IPS DF 19.7 (cell line): ENCODE data around the gene ATF5.
"Not testable (repeated sequence)": the region's sequence is repeated elsewhere in the genome, so short reads cannot be mapped to it uniquely, and the experiment has no call there.

Experiments used
- DNase-seq: peaks from one replicate; pipeline ENCODE4 v3.0.0-alpha.2; 2013; ENCODE audit warnings: low read depth, low spot score

ATF5 gene

DNA sequence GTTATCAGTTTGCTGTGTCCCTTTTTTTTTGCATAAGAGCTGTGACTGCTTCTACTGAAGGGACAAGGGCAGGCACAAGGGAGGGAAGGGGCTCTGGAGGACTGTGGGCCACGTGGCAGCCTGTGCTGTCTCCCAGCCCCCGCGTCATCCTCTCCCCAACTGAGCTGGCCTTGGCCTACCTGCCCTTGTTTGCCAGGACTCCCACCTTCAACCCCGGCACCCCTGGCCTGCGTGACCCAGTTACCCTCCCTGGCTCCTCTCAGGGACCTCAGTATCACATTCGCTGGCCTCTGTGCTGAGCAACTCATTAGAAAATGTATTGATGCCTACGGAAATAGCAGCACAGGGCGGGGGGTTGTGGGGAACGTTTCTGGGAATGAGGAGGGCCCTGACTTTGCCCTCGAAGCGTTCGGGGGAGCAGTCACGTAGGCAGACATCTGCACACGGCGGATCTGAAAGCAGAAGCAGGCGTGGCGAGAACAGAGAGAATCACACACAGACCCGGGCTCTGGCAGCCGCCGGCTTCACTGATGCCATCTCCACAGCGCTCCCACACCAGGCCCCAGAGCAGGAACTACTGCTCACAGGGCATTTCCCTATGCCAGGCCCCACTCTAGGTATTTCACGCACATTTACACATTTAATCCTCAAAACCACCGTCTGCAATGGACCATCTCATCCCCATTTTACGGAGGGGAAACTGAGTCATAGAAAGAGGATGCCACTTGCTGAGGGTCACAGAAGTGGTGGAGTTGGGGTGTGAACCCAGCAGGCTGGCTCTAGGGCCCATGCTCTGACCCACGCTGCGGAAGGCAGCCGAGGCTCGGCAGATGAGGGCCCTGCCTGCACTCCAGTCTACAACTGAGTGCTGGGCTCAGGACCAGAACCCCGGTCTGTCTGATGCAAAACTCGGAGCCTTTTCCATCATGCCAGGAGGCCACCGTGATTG, 5.7 kb upstream of the ATF5 start:
- no peak for DNase-seq

DNA sequence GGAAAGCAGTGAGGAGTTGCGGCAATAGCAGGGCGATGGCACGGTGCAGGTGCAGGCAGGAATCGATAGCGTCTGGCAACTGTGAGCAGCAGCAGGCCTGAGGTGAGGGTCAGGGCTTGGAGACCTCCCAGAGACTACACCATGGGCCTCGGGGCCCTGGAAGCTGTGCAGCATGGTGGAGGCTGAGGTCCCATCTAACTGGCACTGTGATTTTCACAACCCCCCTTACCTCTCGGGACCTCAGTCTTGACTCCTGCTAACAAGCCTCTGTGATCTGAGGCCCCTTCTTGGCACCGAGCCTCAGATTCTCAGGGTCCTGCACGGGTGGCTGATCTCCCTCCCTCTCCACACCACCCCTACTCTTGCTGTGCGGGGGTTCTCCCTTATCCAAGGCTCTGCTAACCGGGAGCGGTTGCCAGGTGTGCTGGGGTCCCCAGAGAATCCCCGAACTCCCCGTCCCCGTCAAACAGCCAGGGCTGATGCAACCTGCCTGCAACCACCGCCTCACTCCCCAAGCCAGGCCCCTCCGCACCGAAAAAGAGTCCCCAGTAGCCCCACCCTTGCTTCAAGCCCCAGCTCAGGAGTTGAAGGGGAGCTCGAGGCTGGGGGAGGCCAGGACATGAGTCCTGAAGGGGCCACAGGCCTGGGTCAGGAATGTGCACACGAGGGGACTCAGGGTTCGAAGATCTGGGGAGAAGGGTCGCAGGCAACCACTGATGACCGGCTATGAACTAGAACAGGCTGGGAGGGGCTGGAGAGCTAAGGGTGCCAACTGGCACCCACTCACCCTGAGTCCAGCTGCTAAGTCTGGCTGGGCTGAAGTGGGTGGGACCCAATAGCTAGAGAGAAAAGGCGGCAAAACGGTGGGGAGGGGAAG, 4.8 kb upstream of the ATF5 start:
- no peak for DNase-seq

DNA sequence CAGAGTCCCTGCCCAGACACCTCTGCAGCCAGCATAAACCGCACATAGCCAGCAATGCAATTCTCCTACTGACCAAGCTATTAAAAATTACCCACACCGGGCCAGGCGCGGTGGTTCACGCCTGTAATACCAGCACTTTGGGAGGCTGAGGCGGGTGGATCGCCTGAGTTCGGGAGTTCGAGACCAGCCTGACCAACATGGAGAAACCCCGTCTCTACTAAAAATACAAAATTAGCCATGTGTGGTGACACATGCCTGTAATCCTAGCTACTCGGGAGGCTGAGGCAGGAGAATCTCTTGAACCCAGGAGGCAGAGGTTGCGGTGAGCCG, 4.2 kb upstream of the ATF5 start:
- DNase-seq = not testable (repeated sequence)

DNA sequence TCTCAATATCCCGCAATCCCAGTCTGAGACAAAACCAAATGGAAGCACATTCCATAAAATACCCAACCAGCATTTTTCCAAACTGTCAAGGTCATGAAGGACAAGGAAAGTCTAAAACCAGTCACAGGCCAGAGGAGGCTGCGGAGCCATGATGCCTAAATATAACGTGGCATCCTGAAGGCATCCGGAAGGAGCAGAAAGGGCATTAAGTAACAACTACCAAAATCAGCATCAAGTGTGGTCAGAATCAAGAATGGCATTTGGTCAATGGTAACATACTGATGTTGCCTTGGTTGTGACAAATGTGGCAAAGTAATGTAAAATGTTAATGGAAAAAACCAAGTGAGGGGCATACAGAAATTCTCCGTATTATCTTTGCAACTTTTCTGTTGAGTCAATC, 3.5 kb upstream of the ATF5 start:
- DNase-seq = no peak

DNA sequence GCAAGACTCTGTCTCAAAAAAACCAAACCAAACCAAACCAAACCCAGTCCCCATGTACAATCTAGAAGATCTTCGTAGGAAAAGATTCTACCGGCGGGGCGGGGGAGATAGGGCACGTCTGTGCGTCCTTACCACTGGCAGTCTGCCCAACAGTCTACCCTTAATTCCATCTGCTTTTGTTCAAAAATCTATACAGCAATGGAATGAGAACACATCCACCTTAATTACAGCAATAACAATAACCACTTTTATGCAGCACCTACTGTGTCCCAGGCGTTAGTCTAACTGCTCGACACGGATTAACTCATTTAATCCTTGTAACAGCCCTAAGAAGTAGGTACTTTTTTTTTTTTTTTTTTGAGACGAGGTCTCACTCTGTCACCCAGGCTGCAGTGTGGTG, 2.5 kb upstream of the ATF5 start:
- no peak for DNase-seq

DNA sequence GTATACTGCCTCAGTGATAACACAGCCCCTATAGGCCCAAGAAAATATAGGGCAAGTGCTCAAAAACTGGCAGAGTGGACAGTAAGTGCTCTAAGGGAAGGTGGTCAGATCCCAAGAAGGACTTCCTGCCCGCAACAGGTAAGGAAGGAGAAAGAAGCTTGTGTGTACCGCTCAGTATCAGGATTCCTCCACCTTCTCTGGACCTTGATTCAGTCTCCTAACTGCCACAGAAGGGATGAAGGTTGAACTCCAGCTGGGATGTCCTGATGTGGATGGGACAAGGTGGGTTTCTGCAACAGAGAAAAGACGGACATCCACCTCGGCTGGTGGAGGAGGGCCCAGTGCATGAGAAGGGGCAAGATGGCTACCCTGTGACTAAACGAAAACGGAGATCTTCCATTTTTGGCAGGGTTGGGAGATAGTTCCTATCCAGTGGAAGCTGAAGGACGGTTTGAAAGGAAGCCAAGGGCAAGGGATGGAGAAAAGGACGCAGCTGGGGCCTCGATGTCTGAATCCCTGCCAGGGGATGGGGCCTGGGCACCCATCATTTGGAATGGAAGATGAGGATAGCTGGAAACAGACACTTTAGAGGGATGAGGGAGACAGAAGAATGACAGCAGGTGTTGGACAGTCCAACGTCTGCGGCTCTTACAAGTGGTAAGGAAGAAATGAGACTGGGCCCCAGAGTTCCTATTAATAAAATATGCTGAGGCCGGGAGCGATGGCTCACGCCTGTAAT, 1.3 kb upstream of the ATF5 start:
- no peak for DNase-seq

DNA sequence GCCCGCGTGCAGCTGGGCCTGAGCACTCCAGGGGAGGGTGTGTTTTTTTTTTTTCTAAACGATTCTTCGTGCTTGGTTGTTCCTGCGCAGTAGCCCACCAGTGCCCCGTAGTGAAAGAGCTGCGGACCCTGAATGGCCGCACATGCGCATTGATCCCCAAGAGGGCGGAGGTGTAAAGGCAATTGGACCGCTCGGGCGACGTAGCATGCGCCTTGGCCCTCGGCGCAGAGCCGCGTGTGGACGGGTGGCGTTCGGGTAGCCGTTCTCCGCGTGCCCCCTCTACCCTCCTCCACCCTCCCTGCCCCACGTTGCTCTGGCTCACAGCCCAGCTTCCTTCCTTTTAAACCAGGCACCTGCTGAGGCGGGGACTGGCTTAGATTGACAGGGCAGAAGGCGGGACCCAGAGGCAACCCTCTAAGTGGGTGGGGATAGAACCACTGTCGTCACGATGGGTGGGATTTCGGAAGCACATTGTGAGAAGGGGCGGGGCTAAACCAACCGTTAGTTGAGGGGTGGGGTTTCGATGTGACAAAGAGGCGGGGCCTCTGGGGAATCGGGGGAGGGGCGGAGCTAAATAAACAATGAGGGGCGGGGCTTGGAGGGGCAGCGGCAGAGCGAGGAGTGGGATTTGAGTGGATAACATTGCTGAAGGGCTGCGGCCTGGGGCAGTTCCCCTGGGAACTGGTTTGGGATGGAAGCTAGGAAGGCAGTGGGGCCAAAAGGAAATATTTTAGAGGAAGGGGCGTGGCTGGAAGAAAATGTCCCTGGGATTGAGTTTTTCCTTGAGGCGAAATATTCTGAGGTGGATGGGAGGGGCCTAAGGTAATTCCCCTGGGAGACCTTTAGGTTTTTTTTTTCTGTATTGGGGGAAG, 842 bp downstream of the ATF5 start:
- peak; percentile 75 for DNase-seq

DNA sequence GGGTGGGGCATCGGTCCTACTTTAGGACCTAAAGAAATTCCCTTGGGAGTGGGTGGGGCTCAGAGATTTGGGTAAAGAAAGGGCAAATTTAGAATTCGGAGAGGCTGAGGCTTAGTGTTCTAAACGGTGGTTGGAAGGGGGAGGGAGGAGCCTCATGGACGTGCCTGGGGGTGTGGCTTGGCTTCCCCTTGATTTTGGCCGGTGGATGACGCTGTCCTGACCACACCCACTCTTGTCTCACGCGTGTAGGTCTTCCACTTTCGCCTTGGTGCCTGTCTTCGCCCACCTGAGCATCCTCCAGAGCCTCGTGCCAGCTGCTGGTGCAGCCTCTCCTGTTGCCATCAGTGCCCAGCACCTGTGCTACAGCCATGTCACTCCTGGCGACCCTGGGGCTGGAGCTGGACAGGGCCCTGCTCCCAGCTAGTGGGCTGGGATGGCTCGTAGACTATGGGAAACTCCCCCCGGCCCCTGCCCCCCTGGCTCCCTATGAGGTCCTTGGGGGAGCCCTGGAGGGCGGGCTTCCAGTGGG, 1.5 kb downstream of the ATF5 start:
- DNase-seq = no peak

DNA sequence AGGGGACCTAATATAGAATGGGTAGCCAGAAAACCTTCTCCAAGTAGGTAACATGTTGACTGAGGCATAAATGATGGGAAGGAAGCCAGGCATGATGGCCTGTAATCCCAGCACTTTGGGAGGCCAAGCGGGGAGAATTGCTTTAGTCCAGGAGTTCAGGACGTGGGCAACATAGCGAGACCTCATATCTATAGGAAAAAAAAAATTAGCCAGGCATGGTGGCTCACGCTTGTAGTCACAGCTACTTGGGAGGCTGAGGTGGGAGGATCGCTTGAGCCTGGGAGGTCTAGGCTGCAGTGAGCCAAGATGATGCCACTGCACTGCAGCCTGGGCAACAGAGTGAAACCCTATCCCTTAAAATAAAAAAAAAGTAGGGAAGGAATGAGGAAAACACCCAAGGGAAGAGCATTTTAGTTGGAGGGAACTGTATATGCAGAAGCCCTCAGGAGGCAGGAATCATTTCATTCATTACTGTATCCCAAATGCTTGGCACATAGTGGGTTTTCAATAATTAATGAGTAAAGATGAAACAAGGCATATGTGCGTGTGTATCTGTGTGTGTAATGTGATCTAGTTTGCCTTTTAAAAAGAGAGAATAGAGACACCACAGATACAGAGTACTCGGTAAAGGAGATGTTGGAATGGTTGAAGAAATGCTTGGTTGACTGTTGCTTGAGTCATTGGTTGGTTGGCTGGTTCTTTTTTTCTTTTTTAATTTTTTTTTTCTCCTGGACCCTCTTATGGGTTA, 2.5 kb downstream of the ATF5 start:
- no peak for DNase-seq

DNA sequence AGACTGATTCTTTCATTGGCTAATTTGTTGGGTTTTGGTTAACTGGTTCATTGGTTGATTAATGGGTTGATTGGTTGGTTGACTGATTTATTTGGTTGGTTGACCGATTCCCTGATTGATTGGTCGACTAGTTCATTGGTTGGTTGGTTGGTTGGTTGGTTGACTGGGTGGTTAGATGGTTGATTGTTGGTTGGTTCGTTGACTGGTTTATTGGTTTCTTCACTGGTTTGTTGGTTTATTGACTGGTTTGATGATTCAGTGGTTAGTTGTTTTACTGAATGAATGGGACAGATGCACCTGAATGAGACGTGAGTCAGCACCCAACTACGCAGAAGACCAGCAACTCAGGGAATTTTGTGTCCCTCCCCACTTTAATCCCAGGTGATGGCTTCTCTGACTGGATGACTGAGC, 3.0 kb downstream of the ATF5 start:
- DNase-seq = no peak

DNA sequence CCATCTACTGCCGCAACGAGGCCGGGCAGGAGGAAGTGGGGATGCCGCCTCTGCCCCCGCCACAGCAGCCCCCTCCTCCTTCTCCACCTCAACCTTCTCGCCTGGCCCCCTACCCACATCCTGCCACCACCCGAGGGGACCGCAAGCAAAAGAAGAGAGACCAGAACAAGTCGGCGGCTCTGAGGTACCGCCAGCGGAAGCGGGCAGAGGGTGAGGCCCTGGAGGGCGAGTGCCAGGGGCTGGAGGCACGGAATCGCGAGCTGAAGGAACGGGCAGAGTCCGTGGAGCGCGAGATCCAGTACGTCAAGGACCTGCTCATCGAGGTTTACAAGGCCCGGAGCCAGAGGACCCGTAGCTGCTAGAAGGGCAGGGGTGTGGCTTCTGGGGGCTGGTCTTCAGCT, 3.7 kb downstream of the ATF5 start:
- no peak for DNase-seq

DNA sequence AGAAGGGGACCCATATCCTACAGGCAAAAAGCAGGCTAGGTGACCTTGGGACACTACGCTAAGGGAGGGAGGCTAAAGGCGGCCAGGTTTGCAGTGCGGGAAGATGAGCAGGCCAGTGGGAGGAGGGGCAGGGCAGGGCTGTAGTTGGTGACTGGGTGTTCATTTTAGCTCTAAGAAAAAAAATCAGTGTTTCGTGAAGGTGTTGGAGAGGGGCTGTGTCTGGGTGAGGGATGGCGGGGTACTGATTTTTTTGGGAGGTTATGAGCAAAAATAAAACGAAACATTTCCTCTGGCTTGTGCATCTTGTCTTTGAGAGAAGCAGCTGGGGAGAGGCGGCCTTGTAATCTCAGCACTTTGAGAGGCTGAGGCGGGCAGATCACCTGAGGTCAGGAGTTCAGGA, 4.6 kb downstream of the ATF5 start:
- DNase-seq = no peak

DNA sequence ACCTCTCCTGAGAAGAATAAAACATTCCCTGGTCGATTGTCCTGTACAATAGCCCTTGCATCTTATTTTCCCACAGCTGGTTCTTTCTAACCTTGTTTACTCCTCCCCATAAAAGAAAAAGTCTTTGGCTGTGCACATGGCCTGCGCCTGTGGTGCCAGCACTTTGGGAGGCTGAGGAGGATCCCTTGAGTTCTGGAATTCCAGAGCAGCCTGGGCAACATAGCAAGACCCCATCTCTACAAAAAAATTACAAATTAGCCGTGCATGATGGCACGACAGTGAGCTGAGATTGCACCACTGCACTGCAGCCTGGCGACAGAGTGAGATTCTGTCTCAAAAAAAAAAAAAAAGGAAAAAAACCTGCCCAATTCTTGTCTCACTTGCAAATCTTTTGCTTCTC, 7.5 kb downstream of the ATF5 start:
- no peak for DNase-seq

DNA sequence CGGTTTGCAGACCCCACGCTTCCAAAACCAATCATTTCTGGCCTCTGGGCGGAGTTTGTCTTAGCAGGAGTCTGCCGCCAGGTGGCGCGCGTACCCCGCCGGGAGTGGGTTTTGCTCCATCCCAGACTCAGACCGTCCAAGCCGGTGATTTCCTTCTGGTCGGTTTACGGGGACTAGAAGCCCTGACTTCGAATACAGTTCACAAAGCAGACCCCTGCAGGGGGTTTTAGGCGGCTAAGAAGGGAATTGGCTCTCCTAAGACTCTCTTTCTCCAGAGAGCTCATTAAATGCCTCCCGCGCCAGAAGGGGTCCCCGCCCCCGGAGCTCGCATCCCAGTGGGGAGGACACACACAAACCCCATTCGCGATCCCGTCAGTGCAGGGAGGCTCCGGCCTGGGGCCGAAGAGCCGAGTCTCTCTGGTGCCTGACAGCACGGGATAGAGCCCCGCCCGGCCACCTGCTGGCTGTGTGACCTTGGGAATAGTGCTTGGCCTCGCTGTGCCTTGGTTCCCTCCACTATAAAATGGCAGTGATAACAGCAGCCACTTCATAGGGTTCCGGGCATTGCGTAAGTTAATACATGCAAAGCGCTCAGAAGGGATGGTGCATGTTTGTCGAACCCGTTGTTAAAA, 8.9 kb downstream of the ATF5 start:
- no peak for DNase-seq

DNA sequence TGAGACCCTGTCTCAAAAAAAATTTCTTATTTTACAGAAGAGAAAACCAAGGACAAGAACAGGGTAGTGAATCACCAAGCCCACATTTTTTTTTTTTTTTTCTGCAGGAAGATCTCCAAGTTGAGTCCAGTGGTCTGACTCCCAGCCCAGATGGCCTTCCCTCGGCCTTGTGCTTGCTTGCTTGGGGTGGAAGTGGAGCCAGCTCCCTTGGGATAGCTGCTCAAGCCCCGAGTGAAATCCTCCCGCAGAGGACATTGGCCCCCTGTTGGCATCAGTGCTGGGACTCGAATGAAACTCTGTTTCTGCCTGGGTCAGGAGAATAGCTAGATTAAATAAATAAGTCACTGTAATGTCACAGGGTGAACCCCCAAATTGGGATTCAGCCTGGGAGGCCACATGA, 9.7 kb downstream of the ATF5 start:
- DNase-seq = no peak

DNA sequence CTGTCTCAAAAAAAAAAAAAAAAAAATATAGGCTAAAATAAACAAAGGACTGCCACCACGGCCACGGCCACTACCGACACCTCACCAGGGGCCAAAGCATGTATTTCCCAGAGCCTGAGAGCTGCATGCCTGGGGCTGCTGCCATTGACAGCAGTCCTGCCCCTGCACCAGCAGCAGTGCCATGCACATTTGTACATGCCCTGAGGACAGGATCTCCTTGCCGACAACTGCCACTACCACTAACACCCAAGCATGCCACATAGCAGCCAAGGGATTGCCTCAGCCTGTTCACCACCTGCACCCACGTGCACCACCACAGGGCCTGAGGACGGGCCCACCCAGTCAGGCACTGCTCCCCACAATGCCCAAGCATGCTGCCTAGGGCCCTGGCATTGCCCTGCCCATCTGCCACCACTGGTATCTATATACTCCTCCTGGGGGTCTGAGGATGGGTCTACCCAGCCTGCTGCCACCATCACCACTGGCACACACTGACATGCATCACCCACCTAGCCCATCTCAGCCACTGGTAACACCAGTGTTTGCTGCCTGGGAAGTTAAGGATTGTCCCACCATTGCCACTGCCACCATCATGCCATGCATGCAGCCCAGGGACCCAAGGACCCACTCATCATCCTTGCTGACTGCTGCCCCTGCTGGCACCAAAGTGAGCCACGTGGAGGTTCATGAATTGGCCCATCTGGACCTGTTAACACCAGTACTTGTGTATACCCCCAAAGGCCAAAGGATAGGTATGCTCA, 10.9 kb downstream of the ATF5 start:
- no peak for DNase-seq

DNA sequence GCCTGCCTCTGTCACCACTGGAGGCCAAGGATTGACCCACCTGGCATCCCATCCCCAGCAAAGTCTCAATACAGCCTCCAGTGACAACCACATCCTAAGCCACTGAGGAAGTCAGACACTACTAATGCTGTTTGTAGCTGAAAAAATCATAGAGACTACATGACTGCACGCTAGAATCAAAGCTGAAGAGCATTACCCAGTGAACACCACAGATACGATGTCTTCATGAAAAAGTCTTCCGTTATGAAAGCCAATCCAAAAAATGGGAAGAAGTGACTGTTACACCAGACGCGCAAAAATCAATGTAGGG, 11.4 kb downstream of the ATF5 start:
- no peak for DNase-seq

DNA sequence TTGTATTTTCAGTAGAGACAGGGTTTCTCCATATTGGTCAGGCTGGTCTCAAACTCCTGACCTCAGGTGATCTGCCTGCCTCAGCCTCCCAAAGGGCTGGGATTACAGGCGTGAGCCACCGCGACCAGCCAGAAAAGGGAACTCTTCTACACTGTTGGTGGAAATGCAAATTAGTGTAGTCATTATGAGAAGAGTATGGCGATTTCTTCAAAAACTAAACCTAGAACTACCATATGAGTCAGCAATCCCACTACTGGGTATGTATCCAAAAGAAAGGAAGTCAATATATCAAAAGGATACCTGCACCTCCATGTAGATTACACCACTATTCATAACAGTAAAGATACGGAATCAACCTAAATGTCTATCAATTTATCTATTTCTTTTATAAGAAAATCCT, 15.6 kb downstream of the ATF5 start:
- DNase-seq = not testable (repeated sequence)

DNA sequence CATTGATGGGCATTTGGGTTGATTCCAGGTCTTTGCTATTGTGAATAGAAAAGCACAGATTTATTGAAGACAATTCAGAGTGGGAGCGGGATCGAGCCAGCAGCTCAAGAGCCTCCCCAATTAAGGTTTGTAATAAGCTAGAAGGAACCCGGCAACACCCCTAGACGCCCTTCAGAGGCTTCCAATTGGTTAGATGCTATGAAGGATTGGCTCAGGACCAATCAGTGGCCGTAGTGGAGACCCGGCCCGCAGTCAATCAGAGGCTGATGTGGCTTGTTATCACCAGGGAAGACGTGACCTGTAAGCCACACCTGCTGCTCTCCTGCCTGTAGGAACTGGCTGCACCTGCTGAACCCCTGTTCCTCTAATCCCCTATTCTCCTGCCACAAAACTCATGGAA, 17.4 kb downstream of the ATF5 start:
- DNase-seq = no peak
